ENCODE data around the gene ANKRD29.

ANKRD29 gene

GRCh38 chr18:23669202-23669766 lies 6.6 kb upstream of the ANKRD29 start:
- Histone ChIP-seq H3K4me3 (ENCODE audit: low read length) (no peak overlapping the region), H3K27me3 (ENCODE audit: control insufficient read depth, insufficient read depth, low read length) (no peaks in the 10 kb centered on the region), H3K4me1 (ENCODE audit: control insufficient read depth, insufficient read depth, low read length) (no peaks in the 10 kb centered on the region; the same call in 1 of the 2 replicates), H3K36me3 (ENCODE audit: control insufficient read depth, insufficient read depth, low read length) (no peaks in the 10 kb centered on the region), H3K9me3 (ENCODE audit: control insufficient read depth, insufficient read depth, low read length) (no peaks in the 10 kb centered on the region), H3K27ac (ENCODE audit: low read length) (no peak overlapping the region)
- no peak for DNase-seq (ENCODE audit: low read depth, low spot score)
- WGBS (ENCODE audit: insufficient coverage, insufficient read length) = 100% methylated on average over 3 of the region's 8 CpGs

GRCh38 chr18:23668731-23669130 lies 6.0 kb upstream of the ANKRD29 start:
- no peak for DNase-seq (ENCODE audit: low read depth, low spot score)
- H3K4me1 ChIP-seq (ENCODE audit: control insufficient read depth, insufficient read depth, low read length) = no peaks in the 10 kb centered on the region; the same call in 1 of the 2 replicates
- no CpG with 5 or more reads among the region's 4 CpGs for WGBS (ENCODE audit: insufficient coverage, insufficient read length)
- H3K9me3 ChIP-seq (ENCODE audit: control insufficient read depth, insufficient read depth, low read length) = no peaks in the 10 kb centered on the region
- H3K27me3 ChIP-seq (ENCODE audit: control insufficient read depth, insufficient read depth, low read length) = no peaks in the 10 kb centered on the region
- no peak overlapping the region for H3K4me3 ChIP-seq (ENCODE audit: low read length)
- H3K36me3 ChIP-seq (ENCODE audit: control insufficient read depth, insufficient read depth, low read length) = no peaks in the 10 kb centered on the region
- H3K27ac ChIP-seq (ENCODE audit: low read length) = no peak overlapping the region

- Histone ChIP-seq H3K27me3 (ENCODE audit: control insufficient read depth, insufficient read depth, low read length) (no peaks in the 10 kb centered on the region), H3K4me1 (ENCODE audit: control insufficient read depth, insufficient read depth, low read length) (peaks cover 2% of the 10 kb centered on the region; the same call in 1 of the 2 replicates), H3K27ac (ENCODE audit: low read length) (no peak overlapping the region), H3K9me3 (ENCODE audit: control insufficient read depth, insufficient read depth, low read length) (no peaks in the 10 kb centered on the region), H3K4me3 (ENCODE audit: low read length) (no peak overlapping the region), H3K36me3 (ENCODE audit: control insufficient read depth, insufficient read depth, low read length) (no peaks in the 10 kb centered on the region)
- WGBS (ENCODE audit: insufficient coverage, insufficient read length) = no CpG with 5 or more reads among the region's 1 CpG
- DNase-seq (ENCODE audit: low read depth, low spot score) = no peak
Measured at GRCh38 chr18:23667114-23667513, 4.4 kb upstream of the ANKRD29 start.

- Histone ChIP-seq H3K27me3 (ENCODE audit: control insufficient read depth, insufficient read depth, low read length) (no peaks in the 10 kb centered on the region), H3K27ac (ENCODE audit: low read length) (no peak overlapping the region), H3K9me3 (ENCODE audit: control insufficient read depth, insufficient read depth, low read length) (no peaks in the 10 kb centered on the region), H3K4me1 (ENCODE audit: control insufficient read depth, insufficient read depth, low read length) (peaks cover 2% of the 10 kb centered on the region; the same call in 1 of the 2 replicates), H3K4me3 (ENCODE audit: low read length) (no peak overlapping the region), H3K36me3 (ENCODE audit: control insufficient read depth, insufficient read depth, low read length) (no peaks in the 10 kb centered on the region)
- no peak for DNase-seq (ENCODE audit: low read depth, low spot score)
- WGBS (ENCODE audit: insufficient coverage, insufficient read length) = no CpG with 5 or more reads among the region's 6 CpGs
Measured at GRCh38 chr18:23664674-23665073, 2.0 kb upstream of the ANKRD29 start.

GRCh38 chr18:23661735-23662308 lies 889 bp downstream of the ANKRD29 start:
- H3K27me3 ChIP-seq (ENCODE audit: control insufficient read depth, insufficient read depth, low read length) = no peaks in the 10 kb centered on the region
- H3K4me1 ChIP-seq (ENCODE audit: control insufficient read depth, insufficient read depth, low read length) = peaks cover 2% of the 10 kb centered on the region; the same call in 1 of the 2 replicates
- no peak overlapping the region for H3K27ac ChIP-seq (ENCODE audit: low read length)
- H3K9me3 ChIP-seq (ENCODE audit: control insufficient read depth, insufficient read depth, low read length) = no peaks in the 10 kb centered on the region
- peak overlapping the region; percentile 28; the same call in 1 of the 2 replicates for H3K4me3 ChIP-seq (ENCODE audit: low read length)
- no peaks in the 10 kb centered on the region for H3K36me3 ChIP-seq (ENCODE audit: control insufficient read depth, insufficient read depth, low read length)
- no peak for DNase-seq (ENCODE audit: low read depth, low spot score)
- no CpG with 5 or more reads among the region's 9 CpGs for WGBS (ENCODE audit: insufficient coverage, insufficient read length)

GRCh38 chr18:23658285-23658684 lies 4.4 kb downstream of the ANKRD29 start:
- no peak overlapping the region for H3K4me3 ChIP-seq (ENCODE audit: low read length)
- DNase-seq (ENCODE audit: low read depth, low spot score) = no peak
- WGBS (ENCODE audit: insufficient coverage, insufficient read length) = no CpG with 5 or more reads among the region's 5 CpGs
- H3K36me3 ChIP-seq (ENCODE audit: control insufficient read depth, insufficient read depth, low read length) = no peaks in the 10 kb centered on the region
- H3K4me1 ChIP-seq (ENCODE audit: control insufficient read depth, insufficient read depth, low read length) = peaks cover 2% of the 10 kb centered on the region; the same call in 1 of the 2 replicates
- no peak overlapping the region for H3K27ac ChIP-seq (ENCODE audit: low read length)
- no peaks in the 10 kb centered on the region for H3K27me3 ChIP-seq (ENCODE audit: control insufficient read depth, insufficient read depth, low read length)
- H3K9me3 ChIP-seq (ENCODE audit: control insufficient read depth, insufficient read depth, low read length) = no peaks in the 10 kb centered on the region

GRCh38 chr18:23652232-23652631 lies 10.5 kb downstream of the ANKRD29 start:
- Histone ChIP-seq H3K4me1 (ENCODE audit: control insufficient read depth, insufficient read depth, low read length) (0 out of 2 replicates have a peak, but pooled peaks cover 2% of the 10 kb centered on the region), H3K27ac (ENCODE audit: low read length) (no peak overlapping the region), H3K4me3 (ENCODE audit: low read length) (no peak overlapping the region), H3K36me3 (ENCODE audit: control insufficient read depth, insufficient read depth, low read length) (no peaks in the 10 kb centered on the region; the same call in 1 of the 2 replicates), H3K9me3 (ENCODE audit: control insufficient read depth, insufficient read depth, low read length) (no peaks in the 10 kb centered on the region), H3K27me3 (ENCODE audit: control insufficient read depth, insufficient read depth, low read length) (no peaks in the 10 kb centered on the region)
- no peak for DNase-seq (ENCODE audit: low read depth, low spot score)
- WGBS (ENCODE audit: insufficient coverage, insufficient read length) = no CpG with 5 or more reads among the region's 6 CpGs

GRCh38 chr18:23650968-23651927 lies 11.5 kb downstream of the ANKRD29 start:
- 0 out of 2 replicates have a peak, but pooled peaks cover 2% of the 10 kb centered on the region for H3K4me1 ChIP-seq (ENCODE audit: control insufficient read depth, insufficient read depth, low read length)
- no peak for DNase-seq (ENCODE audit: low read depth, low spot score)
- no peak overlapping the region for H3K27ac ChIP-seq (ENCODE audit: low read length)
- H3K36me3 ChIP-seq (ENCODE audit: control insufficient read depth, insufficient read depth, low read length) = no peaks in the 10 kb centered on the region; the same call in 1 of the 2 replicates
- no peaks in the 10 kb centered on the region for H3K27me3 ChIP-seq (ENCODE audit: control insufficient read depth, insufficient read depth, low read length)
- no peak overlapping the region for H3K4me3 ChIP-seq (ENCODE audit: low read length)
- H3K9me3 ChIP-seq (ENCODE audit: control insufficient read depth, insufficient read depth, low read length) = no peaks in the 10 kb centered on the region
- no CpG with 5 or more reads among the region's 6 CpGs for WGBS (ENCODE audit: insufficient coverage, insufficient read length)

GRCh38 chr18:23648940-23649607 lies 13.6 kb downstream of the ANKRD29 start:
- no peak overlapping the region for H3K4me3 ChIP-seq (ENCODE audit: low read length)
- no peak overlapping the region for H3K27ac ChIP-seq (ENCODE audit: low read length)
- DNase-seq (ENCODE audit: low read depth, low spot score) = no peak
- no peaks in the 10 kb centered on the region for H3K9me3 ChIP-seq (ENCODE audit: control insufficient read depth, insufficient read depth, low read length)
- WGBS (ENCODE audit: insufficient coverage, insufficient read length) = no CpG with 5 or more reads among the region's 8 CpGs
- 0 out of 2 replicates have a peak, but pooled peaks cover 2% of the 10 kb centered on the region for H3K4me1 ChIP-seq (ENCODE audit: control insufficient read depth, insufficient read depth, low read length)
- no peaks in the 10 kb centered on the region; the same call in 1 of the 2 replicates for H3K36me3 ChIP-seq (ENCODE audit: control insufficient read depth, insufficient read depth, low read length)
- H3K27me3 ChIP-seq (ENCODE audit: control insufficient read depth, insufficient read depth, low read length) = no peaks in the 10 kb centered on the region

- Histone ChIP-seq H3K27me3 (ENCODE audit: control insufficient read depth, insufficient read depth, low read length) (no peaks in the 10 kb centered on the region), H3K27ac (ENCODE audit: low read length) (no peak overlapping the region), H3K4me3 (ENCODE audit: low read length) (no peak overlapping the region), H3K36me3 (ENCODE audit: control insufficient read depth, insufficient read depth, low read length) (no peaks in the 10 kb centered on the region; the same call in 1 of the 2 replicates), H3K9me3 (ENCODE audit: control insufficient read depth, insufficient read depth, low read length) (no peaks in the 10 kb centered on the region), H3K4me1 (ENCODE audit: control insufficient read depth, insufficient read depth, low read length) (0 out of 2 replicates have a peak, but pooled peaks cover 2% of the 10 kb centered on the region)
- no peak for DNase-seq (ENCODE audit: low read depth, low spot score)
- WGBS (ENCODE audit: insufficient coverage, insufficient read length) = no CpG with 5 or more reads among the region's 3 CpGs
Measured at GRCh38 chr18:23648456-23648855, 14.3 kb downstream of the ANKRD29 start.

All from iPS DF 6.9 (cell line).